ENCODE data around the gene ADM5. TPM values are rescaled to one million over a fixed set of nuclear protein-coding genes. Genes with fewer than 3 reads are reported as not detected.

ADM5 gene
- polyA plus RNA-seq, 2 of the 4 experiments (the other 2 are of a cell fraction) = 2.0 to 4.3 TPM

- DNase-seq (ENCODE audit: low read depth in 1 of 2, low spot score in 1 of 2) (no peak), FAIRE-seq (no peak), ATAC-seq (no peak)
- no peak overlapping the region for H3K4me3 ChIP-seq
- no peak overlapping the region for H3K27ac ChIP-seq
- H3K9me3 ChIP-seq = 0 out of 3 replicates have a peak, but pooled peaks cover 3% of the 10 kb centered on the region
- POLR2A ChIA-PET = no interaction called here
- TF ChIP-seq KDM1A (IDR thresholded peaks at IDR 0.05; ENCODE audit: low read depth) (peak; percentile 76; the same call in 1 of the 2 replicates), JUNB (IDR thresholded peaks at IDR 0.05) (no peak)
- whole genome bisulfite sequencing (ENCODE audit: missing lambda C conversion rate) = 91% methylated on average over 12 of the region's 12 CpGs
- H3K4me2 ChIP-seq = no peak overlapping the region
- CTCF ChIA-PET = interaction anchor here (1.0 to 21.2 kb wide), 3 partner anchors 14 to 89 kb away, joined by 4 to 326 read pairs (median 117); partner anchors contain the start of genes PRMT1, RRAS and SCAF1
- 0 out of 3 replicates have a peak, but pooled peaks cover 3% of the 10 kb centered on the region for H3K4me1 ChIP-seq
Observed at GRCh38 chr19:49658566-49659442, 30.6 kb upstream of the ADM5 start.

- WGBS (ENCODE audit: missing lambda C conversion rate) = 93% methylated on average over 15 of the region's 15 CpGs
- CTCF ChIA-PET = interaction anchor here (12.2 to 21.2 kb wide), 2 partner anchors 14 to 16 kb away, joined by 117 to 326 read pairs; partner anchors contain the start of genes PRMT1, RRAS and SCAF1
Observed at GRCh38 chr19:49660338-49660961, 28.9 kb upstream of the ADM5 start.

More at GRCh38 chr19:49660338-49660961, 28.9 kb upstream of the ADM5 start:
- no peak overlapping the region for H3K4me3 ChIP-seq
- DNase-seq (ENCODE audit: low read depth in 1 of 2, low spot score in 1 of 2) (no peak), ATAC-seq (no peak), FAIRE-seq (no peak)
- TF ChIP-seq PBX3 (IDR thresholded peaks at IDR 0.05) (no peak), SMC3 (IDR thresholded peaks at IDR 0.05) (no peak), CHD2 (IDR thresholded peaks at IDR 0.05; ENCODE audit: low read length, partially characterized antibody) (no peak), CHD4 (IDR thresholded peaks at IDR 0.05; ENCODE audit: borderline replicate concordance) (no peak), ELK1 (IDR thresholded peaks at IDR 0.05; ENCODE audit: low read depth, low read length) (no peak), KDM5A (IDR thresholded peaks at IDR 0.05) (no peak), NR3C1 (IDR thresholded peaks at IDR 0.05) (no peak), HES2 (IDR thresholded peaks at IDR 0.05) (no peak), NFE2L2 (conservative IDR thresholded peaks at IDR 0.05; ENCODE audit: low read length) (no peak), RCOR1 (IDR thresholded peaks at IDR 0.05; ENCODE audit: low read depth, low read length) (no peak), MAZ (IDR thresholded peaks at IDR 0.05; ENCODE audit: borderline replicate concordance, low read depth, low read length) (no peak), ESRRA (IDR thresholded peaks at IDR 0.05; ENCODE audit: borderline replicate concordance, low read length) (no peak), HMGXB4 (CRISPR knock-in tag; IDR thresholded peaks at IDR 0.05; ENCODE audit: borderline replicate concordance) (no peak), HOXA7 (CRISPR knock-in tag; IDR thresholded peaks at IDR 0.05) (no peak)
- 0 out of 3 replicates have a peak, but pooled peaks cover 7% of the 10 kb centered on the region for H3K4me1 ChIP-seq
- POLR2A ChIA-PET = interaction anchor here (0.6 to 2.1 kb wide), 3 partner anchors 16 to 60 kb away, joined by 3 to 7 read pairs (median 5); partner anchors contain the start of gene SCAF1
- 0 out of 3 replicates have a peak, but pooled peaks cover 3% of the 10 kb centered on the region for H3K9me3 ChIP-seq
- H3K4me2 ChIP-seq = no peak overlapping the region
- H3K27ac ChIP-seq = no peak overlapping the region
